NCI-H2107 treated with DMSO at 0.1 percent for 48 hours (cell line): ENCODE measurements around the gene REX1BD.

ENCODE experiments used
- DNase-seq: peaks from one replicate; lab custom pipeline; 2025; ENCODE audit not compliant: unreplicated experiment; lab: John Stamatoyannopoulos, UW

Gene REX1BD

DNA sequence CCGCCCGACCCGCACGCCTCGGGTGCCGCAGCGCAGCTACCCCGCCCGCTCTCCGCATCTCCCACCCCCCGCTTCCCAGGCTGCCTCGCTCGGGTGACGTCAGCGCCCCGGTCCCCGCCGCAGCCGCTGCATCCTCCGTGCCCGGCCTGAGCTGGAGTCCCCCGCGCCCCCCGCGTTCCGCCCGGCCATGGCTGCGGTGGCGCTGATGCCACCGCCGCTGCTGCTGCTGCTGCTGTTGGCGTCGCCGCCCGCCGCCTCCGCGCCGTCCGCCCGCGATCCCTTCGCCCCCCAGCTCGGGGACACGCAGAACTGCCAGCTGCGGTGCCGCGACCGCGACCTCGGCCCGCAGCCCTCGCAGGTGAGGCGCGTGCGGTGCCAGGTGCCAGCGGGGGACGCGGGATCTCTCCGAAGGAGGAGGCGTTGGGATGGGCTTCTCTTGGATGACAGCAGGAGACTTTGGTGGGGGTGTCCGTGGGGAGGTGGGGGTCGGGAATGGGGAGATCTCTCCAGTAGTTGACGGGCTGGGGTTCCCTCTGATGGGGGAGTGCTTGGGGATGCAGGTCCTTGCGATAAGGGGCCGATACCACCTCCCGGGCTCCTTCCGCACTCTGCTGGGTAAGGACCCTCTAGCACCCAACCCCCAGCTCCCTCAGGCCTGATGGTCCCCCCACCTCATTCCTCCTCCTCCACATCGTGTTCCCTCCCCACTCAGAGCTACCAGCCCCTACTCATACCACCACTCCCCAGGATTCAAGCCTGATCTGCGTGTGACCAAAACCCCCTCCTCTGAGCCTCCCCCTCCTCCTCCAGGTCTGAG lies 24.4 kb downstream of the REX1BD start, which contains the start of gene TMEM59L:
Gene TMEM59L (plus strand): TSS at position 99 of the 817 bp plus-strand sequence. CDS start 89 bp downstream, at position 188.
- DNase-seq = no peak

DNA sequence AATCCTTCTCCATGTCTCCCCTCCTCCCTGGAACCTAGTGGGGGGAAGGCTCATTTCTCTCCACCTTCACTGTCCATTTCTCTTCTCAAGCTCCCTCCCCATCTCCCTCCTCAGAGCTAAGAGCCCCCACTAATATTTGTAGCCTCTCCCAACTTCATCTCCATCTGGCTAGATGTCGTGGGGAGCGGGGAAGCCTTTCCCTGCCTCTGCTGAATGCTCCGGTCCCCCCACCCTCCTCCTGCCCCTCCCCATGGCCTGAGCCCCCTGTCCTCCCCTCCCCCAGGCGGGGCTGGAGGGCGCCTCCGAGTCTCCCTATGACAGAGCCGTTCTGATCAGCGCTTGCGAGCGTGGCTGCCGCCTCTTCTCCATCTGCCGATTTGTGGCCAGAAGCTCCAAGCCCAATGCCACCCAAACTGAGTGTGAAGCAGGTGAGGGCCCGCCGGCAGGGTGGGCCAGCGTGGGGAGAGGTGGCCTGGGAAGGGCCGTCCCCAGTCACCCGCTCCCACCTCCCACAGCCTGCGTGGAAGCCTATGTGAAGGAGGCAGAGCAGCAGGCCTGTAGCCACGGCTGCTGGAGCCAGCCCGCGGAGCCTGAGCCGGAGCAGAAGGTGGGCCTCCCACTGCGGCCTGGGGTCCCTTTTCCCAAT lies 25.1 kb downstream of the REX1BD start:
- DNase-seq = no peak

DNA sequence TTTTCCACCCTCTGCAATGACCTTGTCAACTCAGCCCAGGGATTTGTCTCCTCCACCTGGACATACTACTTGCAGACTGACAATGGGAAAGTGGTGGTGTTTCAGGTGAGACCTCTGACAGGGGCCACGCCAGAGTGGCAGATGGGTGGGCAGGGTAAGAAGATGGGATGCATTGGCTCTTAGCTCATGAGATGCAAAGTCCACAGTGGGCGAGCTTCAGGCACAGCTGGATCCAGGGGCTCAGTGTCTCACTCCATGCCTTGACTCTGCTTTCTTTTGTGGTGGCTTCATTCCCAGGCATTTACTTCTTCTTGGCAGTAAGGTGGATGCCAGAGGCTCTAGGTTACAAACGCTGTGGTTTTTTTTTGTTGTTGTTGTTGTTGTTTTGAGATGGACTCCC lies 27.4 kb downstream of the REX1BD start:
- no peak for DNase-seq

DNA sequence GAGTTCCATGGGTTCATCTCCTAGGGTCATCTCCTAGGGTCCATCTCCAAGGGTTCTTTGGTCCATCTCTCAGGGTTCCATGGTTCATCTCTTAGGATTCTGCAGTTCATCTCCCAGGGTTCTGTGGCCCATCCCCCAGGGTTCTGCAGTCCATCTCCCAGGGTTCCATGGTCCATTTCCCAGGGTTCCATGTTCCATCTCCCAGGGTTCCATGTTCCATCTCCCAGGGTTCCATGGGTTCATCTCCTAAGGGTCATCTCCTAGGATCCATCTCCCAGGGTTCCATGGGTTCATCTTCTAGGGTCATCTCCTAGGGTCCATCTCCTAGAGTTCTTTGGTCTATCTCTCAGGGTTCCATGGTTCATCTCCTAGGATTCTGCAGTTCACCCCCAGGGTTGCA lies 29.0 kb downstream of the REX1BD start:
- no peak for DNase-seq

DNA sequence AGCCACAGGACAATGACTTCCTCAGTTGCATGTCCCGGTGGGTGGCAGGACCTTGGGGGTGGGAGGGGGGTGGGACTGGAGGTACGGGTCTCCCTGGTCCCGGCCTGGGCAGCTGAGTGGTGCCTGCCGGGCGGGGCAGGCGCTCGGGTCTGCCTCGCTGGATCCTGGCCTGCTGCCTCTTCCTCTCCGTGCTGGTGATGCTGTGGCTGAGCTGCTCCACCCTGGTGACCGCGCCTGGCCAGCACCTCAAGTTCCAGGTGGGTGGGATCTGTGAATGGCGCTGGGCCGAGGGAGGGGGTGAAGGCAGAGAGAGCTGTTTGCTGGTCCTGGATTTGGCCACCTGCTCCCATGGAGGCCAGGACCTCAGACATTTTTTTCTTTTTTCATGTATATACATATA lies 29.6 kb downstream of the REX1BD start:
- DNase-seq = no peak

DNA sequence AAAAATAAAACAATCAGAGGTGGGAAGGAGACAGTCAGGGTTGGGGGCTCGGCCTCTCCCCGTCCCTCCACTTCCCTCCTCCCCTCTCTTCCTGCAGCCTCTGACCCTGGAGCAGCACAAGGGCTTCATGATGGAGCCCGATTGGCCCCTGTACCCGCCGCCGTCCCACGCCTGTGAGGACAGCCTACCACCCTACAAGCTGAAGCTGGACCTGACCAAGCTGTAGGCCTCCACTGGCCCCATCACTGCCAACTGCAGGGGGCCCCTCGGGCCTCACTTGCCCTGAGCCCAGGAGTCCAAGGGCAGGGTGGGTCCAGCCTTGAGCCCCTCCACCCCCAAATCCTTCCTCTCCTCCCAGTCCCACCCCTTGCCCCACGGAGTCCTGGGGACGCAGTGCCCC lies 31.7 kb downstream of the REX1BD start:
- DNase-seq = no peak

DNA sequence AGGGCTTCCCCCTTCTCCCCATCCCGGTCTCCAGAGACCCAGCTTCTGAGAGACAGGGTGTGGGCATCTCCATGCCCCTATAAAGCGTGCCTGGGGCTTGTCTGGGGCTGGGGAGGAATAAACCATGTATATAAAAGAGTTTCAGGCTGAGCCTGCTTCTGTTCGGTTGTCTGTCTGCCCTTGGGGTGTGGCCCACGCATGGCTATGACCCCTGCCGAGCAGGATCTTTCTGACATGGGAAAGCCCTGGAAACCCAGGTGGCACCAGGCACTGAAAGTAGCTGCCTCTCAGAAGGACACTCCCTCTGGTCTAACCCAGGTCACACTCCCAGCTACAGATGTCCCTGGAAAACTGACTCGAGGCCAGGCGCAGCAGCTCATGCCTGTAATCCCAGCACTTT lies 32.3 kb downstream of the REX1BD start:
- no peak for DNase-seq

DNA sequence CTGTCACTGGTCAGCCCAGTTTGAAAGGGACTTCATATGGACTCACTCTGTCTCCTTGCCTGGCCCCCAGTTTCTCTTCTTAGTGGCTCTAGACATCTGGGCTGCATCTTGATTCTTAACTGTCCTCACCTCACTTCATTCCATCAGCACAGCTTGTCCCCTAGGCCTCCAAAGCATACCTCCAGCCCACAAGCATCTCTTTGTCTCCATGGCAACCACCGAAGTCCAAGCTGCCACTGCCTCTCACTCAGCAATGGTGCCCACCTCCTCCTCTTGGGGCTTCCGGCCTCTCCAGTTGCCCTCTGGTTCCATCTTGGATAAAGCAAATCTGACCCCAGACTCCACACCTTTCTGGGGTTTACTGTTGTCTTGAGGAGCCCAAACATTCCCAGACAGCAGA lies 38.3 kb downstream of the REX1BD start:
- no peak for DNase-seq

DNA sequence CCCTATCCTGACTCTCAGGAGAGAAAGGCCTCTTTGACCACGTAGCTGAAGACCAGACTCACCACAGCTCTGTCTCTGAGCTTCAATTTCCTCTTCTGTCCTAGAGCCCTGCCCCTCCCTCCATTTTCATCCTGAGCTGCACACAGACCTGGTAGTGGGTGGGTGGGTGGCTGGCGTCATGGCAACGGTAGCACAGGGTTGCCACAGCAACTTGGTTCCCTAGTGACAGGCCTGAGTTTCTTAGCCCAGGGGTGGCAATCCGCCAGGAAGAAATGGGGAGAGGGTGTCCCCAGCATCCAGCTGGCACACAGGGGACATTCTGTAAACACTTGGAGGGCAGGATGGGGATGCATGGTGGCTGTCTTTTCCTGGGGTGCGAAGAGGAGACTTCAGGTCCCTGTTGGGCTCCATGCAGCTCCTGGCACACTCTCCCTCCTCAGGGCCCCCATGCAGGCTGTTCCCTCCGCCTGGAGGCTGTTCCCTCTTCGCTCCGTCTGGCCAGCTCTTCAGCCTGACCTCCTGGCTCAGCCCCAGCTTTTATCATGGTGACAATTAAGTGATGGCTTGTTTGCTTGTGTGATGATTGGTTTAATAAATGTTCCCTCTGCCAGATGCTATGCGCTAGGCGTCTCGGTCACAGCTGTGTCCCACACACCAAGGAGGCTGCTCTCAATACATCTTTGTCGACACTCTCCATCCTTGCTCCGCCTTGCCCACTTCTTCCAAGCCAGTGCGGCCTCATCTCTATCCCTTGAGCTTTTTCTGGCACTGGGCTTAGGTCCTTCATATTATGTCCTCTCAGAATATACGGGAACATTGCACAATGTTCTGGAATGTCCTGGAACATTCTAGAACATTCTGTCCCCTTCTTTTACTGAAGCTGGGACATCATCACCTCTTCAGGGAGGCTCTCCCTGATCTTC lies 40.8 kb downstream of the REX1BD start:
- no peak for DNase-seq

DNA sequence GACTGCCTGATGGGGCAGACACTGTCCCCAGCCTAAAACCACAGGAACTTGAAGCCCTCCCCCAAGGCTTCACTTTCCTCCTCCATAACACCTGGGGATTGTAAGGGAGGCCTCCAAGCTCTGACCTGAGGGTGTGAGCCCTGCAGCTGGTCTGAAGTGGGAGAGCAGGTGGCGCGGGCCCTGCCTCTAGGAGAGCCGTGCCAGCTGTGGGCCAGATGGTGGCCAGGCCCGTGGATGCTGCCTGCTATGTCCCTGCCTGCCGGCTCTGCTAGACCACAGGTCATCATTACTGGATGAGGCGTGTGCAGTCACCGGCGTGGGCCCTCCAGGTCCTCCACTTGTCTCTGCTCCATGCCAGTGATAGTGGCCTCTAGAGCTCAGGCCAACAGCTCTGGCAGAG lies 44.7 kb downstream of the REX1BD start:
- peak; percentile 16 for DNase-seq

DNA sequence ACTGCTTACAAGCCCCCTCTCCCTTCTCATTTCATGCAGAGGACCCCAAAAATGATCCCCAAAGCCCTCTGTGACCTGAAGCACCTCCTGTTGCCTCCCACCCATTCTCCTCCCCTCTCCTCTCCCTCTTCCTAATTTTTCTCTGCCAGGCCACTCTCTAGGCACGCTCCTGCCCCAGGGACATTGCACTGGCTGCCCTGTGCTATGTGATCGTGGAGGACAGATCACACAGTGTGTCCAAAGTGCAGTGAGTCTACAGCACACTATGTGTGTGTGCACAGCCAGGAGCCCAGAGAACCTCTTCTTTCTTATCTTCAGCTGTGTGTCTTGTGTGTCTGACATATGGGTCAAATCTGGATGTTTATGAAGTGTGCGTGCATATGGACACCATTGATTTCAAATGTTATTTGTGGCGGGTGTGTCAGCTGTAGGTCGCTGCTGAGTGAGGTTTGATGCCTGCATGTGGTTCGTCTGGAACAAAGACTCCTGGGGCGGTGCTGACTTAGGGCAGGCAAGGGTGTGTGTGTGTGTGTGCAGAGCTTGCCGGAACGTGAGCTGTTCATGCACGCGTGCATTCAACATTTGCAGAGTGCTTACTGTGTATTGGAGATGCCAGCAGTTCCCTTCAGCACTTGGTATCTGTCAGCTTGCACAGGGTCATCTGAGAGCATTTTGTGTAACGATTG lies 46.2 kb downstream of the REX1BD start:
- DNase-seq = peak; percentile 54

DNA sequence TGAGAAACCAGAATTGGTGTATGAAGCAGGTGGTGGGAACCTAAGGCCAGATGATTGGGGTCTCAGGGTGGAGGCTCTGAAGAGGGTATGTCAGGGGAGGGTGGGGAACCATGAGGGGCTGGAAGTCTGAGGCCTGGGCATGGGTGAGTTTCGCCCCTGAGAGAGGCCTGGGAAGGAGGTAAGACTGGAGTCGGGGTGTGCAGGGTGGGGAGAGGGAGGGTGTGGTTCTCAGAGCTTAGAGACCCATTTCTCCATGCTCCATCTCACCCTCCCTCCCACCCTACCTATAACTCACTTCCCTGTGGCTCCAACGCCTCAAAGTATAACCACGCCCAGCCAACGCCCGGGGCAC lies 47.2 kb downstream of the REX1BD start:
- DNase-seq = no peak

DNA sequence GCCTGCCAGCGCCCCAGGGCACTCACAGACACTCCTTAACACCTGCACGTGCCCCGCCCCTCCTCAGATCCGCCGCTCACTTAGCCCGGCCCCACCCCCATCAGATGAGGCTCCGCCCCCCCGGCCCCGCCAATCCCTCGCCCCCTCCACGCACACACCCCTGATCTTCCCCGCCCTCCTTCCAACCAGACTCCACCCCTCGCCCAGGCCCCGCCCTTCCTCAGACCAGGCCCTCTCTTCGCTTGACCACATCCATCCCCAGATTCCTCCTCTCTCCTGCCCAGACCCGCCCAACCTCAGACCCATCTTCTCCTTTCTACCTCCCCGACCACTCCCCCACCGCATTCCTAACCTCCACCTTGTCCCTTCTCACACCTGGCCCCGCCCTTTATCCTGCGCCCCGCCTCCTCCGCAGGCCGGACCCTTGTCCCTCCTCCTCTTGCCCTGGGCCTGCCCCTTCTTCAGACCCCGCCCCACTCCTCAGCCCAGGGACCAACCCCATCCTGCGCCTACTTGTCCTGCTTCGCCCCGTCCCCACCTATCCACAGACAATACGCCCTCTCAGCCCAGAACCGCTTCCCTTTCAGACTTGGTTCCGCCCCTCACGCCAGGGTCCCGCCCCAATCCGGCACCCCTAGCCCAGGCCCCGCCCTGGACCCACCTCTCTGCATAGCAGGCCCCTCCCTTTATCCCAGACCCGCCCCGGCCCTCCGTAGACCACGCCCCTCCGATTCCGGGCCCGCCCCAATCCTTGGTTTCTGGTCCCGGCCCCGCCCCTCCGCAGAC lies 47.8 kb downstream of the REX1BD start:
- DNase-seq = peak; percentile 86

DNA sequence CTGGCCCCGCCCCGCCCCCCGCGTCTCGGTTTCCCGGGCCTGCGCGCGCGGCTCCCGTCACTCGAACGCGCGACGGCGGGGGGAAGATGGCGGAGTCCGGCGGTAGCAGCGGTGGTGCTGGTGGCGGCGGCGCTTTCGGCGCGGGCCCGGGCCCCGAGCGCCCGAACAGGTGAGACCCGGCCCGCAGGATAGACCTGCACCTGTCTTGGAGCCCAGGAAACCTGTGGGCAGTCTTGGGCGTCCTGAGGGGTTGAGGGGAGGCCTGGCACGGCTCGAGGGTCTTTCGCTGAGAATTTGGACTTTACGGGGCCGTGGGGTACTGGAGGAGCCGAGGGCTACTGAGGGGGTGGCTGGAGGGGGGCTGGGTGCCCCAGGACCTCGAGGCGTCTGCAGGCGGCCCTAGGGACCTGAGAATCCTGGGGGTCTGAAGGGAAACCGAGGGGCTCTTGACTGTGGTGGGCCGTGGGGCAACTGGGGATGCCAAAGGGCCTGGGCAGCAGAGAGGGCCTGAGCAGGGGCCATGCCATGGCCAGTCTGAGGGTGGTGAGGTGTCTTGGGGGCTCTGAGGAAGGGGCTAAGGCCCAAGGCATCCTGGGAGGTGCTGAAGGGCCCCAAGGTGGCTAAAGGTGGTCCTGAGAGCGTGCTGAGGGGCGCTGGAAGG lies 48.5 kb downstream of the REX1BD start, which contains the start of gene KLHL26:
Gene KLHL26 (plus strand): TSS at position 60 of the 661 bp plus-strand sequence. CDS start 27 bp downstream, at position 87.
- no peak for DNase-seq

DNA sequence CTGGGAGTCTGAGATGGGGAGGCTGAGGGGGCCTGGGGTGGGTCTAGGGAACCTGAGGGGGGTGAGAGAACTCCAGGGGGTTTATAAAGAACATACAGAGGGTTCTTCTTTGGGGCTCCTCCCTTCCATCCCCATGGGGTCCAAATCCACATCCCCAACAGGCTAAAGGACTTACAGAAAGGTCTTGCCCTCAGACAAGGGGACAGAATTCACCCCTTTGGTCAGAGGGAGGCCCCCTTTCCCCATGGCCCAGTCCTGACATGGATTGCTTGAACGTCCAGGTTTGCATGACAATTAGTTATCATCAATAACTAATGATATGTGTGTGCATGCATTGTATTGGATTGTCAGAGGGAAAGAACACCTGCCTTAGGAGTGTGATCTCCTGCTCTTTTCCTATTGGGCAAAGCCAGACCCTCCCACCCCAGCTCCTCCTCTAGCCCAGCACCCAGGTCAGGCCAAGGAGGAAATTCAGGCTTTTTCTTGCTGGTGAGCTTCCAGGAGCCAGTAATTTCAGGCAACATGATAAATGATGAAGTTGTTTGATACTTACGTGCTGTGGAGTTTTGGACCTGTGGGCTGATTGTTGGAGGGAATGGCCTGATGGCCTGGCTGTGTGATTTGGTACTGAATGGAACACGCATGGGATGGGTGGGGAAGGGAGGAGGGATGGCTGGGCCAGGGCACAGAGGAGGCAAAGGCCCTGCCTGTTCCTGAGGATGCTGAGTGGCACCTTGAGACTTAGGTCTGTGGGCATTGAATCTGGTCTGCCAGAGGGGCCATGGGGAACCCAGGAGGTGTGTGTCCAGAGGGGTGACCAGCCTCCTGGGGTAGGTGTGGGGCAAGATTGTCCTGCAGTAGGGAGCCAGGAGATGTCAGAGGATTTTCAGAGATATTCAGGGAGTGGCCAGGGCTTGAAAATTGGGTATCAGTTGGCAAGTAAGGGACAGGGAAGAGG lies 49.4 kb downstream of the REX1BD start:
- peak; percentile 53 for DNase-seq

DNA sequence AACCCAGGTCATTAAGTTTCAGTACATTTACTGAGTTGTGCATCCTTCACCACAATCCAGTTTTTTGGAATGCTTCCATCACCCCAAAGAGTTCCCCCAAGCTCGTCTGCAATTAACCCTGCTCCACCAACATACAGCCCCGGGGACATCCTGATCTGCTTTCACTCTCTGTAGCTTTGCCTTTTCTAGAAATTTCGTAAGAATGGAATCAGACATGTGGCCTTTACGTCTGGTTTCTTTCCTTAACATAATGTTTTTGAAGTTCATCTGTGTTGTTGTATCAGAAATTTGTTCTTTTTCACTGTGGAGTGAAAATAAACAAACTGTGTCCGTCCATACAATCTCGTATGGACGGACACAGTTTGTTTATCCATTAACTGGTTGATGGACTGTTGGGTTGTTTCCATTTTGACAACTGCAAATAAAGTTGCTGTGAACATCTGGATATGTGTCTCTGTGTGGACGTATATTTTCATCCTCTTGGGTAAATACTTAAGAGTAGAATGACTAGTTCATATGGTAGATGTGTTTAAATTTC lies 51.2 kb downstream of the REX1BD start:
- no peak for DNase-seq
